GM18520 (cell line): ENCODE measurements around the gene RPRD1A.
"Not testable (repeated sequence)": the region's sequence is repeated elsewhere in the genome, so short reads cannot be mapped to it uniquely, and the experiment has no call there.

Source experiments
- ATAC-seq: cut with Tn5 transposase; IDR thresholded peaks from one replicate; pipeline ENCODE4 v1.9.1; 2021; ENCODE audit not compliant: unreplicated experiment

The RPRD1A gene

DNA sequence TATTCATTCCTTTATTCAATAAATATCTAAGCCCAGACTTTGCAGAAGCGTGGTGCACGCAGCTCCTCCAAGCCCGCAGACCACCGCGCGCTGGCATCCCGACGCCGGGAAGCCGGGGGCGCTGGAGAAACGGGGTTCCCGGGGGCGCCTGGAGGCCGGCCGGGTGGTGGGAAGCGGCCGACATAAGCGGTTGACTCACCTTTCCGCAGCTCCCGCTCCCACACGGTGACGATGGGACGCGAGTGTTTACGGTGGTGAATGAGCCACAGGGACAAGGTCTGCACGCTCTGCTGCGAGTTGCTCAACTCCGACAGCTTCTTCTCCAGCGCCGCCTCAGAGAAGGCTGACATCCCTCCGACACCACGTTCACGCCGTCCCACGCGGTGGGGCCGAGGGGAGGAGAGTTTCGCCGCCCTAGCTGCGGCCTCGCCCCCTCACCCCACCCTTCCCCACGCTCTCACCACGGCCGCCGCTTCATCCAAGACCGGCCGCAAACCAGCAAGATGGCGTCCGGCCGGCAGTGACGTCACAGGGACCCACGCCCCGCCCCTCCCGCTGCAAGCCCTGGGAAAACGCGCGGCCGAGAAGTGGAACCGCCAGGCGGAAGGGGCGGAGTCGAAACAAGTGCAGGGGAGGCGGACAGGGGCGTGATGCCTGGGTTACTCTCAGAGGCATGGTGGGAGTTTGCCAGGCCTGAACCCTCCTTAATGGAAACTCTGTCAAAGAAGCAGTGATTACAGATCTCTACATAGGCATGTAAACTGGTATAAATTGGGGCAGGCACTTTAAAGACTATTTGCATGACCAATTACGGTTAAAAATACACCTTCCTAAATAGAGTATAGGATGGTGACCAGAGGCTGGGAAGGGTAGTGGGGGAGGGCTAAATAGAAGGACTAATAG is at the start of gene RPRD1A:
Gene RPRD1A (minus strand): TSS at position 505 of the 903 bp plus-strand sequence. CDS start 155 bp downstream, at position 350.
- peak; percentile 86 for ATAC-seq

GRCh38 chr18:36116771-36117170 is 49.4 kb upstream of the RPRD1A start:
- not testable (repeated sequence) for ATAC-seq

DNA sequence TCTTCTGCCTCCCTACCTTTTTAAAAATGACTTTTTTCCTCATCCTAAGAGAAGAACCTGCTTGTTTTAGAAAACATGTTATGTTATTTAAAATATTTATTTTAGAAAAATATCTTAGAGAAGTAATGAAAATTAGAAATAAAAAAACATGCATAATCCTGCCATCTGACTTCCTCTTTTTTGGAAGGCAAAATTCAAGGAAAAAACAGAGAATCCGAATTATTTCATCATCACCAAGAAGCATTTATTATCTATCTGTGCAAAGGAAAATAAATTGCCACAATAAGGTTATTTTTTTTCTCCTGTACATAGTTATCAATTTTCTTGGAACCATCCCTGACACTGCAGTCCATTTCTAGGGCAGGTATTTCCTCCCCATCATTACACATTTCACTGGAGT is 47.4 kb upstream of the RPRD1A start:
- ATAC-seq, result no peak

GRCh38 chr18:36114251-36114650 is 46.9 kb upstream of the RPRD1A start:
- no peak for ATAC-seq

GRCh38 chr18:36112302-36112701 is 44.9 kb upstream of the RPRD1A start:
- ATAC-seq, result no peak

DNA sequence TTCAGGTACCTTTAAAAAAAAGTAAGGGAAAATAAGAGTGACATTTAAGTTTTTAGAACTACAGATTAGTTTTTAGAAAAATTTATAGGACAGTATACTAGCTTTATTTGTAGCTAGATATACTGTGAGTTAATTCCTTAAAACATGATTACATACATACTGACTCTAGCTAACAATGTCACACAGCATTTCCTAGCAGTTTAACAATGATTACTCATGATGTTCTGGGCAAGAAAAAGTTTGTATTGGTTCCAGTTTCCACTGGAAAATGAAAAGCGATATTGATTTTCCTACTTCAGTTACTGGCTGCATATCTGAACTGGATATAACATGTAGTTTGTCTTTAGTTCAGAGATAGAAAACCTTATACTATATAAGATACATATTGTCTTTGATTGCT is 42.4 kb upstream of the RPRD1A start:
- no peak for ATAC-seq

DNA sequence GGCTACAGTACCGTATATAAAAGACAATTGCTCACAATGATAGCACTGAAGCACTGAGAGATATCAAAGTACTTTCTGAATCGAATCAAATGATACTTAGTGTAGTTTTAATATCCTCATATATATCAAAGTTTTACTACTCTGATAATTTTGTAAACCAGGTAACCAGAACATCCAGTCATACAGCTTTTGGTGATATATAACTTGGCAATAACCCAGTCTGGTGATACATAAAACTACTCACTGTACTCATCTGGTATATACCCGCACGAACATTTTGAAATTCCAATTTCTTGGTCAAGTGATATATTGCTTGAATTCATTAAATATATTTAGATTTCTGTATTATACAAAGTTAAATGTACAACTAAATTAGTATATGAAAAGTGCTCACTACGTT is 41.2 kb upstream of the RPRD1A start:
- no peak for ATAC-seq

DNA sequence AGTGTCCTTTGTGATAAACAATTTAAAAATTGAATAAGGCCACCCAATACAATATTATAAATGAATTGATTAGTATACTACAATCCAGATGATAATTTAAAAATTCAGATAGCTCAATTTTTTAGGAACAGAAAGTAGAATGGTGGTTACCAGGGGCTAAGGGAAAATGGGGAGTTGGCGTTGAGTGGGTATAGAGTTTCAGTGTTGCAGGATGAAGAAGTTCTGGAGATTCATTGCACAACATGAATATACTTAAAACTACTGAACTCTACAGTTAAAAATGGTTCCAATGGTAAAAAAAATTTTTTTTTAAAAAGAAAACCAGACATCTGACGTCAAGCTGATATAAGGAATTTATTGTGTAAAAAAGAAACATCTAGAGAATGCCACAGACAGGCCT is 40.8 kb upstream of the RPRD1A start:
- ATAC-seq, result no peak

DNA sequence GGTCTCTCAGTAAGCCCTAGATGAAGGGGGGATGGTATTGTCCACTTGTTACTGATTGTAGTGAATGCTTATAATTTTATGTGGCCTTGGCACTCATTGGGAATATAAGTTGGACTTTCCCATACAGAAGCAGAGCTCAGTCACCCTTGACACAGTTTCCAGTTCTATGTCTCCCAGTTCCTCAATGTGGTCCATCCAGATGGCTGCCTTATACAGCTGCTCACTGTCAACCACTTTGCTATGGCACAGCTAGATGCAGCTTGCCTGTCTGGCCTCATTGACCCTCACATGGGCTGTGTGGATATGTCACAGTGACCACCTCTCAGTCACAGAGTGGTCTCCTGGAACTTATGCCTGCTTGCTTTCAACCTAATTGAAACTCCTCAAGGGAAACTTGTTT is 40.1 kb upstream of the RPRD1A start:
- no peak for ATAC-seq

DNA sequence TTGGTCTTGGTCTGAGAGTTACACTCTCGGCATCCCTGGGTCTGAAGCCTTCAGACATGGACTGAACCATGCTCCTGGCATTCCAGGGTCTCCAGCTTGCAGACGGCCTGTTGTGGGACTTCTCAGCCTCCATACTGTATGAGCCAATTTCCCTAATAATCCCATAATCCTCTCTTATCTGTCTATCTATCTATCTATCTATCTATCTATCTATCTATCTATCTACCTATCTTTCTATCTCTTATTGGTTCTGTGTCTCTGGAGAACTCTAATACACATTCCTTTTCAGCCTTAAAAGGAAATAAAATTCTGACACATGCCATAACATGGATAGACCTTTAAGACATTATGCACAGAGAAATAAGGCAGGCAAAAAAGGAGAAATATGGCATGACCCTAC is 37.4 kb upstream of the RPRD1A start:
- no peak for ATAC-seq

- ATAC-seq, result no peak
Observed at GRCh38 chr18:36101943-36102342, 34.6 kb upstream of the RPRD1A start.

DNA sequence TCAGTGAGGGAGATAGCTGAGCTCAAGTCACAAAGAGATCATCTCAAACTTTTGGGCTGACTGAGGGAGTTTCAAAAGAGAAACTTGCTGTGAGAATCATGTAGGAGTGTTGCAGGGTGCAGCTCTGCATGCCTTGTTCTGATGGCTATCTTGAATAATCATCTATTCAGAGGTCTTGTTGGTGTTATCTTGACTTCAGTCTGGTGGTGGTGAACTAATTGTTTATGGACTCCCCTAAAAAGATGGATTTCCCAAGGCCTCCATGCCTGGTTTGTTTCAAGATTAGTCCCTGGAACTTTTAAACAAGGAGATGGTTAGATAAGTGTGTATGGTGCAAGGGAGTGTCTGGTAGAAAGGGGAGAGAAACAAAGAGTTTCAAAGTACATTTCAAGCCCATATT is 32.0 kb upstream of the RPRD1A start:
- no peak for ATAC-seq

- ATAC-seq, result no peak
Observed at GRCh38 chr18:36096955-36097354, 29.6 kb upstream of the RPRD1A start.

DNA sequence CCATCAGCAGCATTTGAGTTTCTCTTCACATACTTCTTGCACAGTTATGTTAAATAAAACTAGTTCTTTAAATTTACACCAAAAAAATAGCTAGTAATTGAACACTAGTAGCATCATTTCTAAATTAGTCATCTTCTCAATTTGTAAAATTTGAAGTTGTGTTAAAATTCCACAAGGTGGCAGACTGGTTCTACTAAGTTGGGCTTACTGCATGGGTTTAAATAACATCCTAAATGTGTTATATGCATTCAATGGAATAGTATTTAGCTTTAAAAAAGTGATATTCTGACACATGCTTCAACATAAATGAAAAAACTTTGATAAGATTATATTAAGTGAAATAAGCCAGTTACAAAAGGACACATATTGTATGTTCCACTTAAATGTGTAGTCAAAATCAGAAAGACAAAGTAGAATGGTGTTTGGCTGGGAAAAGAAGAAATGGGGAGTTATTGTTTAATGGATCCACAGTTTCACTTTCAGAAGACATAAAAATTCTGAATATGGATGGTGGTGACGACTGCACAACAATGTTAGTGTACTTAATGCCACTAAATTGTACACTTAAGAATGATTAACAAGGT is 28.7 kb upstream of the RPRD1A start:
- ATAC-seq, result no peak

DNA sequence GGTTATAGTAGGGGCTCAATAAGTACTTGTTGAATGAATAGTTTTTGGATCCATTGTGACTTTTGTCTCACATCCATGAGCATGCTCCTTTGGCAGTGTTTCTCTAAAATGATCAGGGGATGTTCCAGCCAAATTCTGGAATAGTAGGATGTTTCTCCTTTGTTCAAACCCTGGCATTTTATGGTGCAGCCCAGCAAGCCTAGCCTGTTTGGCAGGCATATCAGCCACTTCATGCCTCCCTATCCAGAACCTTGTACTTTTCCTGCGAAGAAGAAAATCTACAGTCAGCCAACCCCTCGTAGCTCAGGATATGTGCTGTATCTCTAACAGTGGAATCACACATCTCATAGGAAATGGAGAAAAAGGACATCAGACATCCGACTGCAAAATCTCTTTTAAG is 27.1 kb upstream of the RPRD1A start:
- ATAC-seq, result no peak

DNA sequence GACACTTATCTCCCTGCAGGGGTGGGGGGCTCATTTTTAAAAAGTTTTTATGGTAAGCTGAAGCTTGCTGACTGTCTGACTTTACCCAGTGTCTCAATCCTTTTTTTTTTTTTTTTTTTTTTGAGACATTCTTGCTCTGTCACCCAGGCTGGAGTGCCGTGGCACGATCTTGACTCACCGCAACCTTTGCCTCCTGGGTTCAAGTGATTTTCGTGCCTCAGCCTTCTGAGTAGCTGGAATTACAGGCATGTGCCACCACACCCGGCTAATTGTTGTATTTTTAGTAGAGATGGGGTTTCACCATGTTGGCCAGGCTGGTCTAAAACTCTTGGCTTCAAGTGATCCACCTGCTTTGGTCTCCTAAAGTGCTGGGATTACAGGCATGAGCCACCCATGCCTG is 24.8 kb upstream of the RPRD1A start:
- ATAC-seq, result not testable (repeated sequence)

GRCh38 chr18:36089001-36089400 is 21.6 kb upstream of the RPRD1A start:
- ATAC-seq, result no peak

DNA sequence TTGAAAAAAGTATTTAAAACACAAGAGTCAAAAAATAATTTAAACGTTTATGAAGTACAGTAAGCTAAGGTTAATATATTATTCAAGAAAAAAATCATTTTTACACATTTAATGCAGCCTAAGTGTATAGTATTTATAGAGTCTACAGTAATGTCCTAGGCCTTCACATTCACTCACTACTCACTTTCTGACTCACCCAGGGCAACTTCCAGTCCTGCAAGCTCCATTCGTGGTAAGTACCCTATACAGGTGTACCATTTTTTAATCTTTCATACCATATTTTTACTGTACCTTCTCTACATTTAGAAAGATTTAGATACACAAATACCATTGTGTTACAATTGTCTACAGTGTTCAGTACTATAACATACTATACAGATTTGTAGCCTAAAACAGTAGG is 20.9 kb upstream of the RPRD1A start:
- no peak for ATAC-seq

DNA sequence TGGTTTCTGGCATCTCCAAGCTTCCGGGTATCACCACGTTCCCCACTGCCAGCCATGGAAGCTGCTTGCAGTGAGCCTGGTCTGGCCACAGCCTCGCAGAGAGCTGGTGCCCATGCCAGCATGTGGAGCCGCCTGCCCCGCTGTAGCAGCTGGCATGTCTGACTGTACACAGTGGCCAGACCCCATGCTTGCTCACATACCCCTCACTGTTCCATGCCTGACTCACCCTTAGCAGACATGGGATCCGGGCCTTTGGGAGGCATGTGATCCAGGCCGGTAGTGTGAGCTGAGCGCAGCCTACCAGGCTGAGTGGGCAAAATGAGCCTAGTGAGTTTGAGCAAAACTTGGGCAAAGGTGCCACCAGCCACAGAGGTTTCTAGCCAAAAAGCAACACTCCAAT is 18.8 kb upstream of the RPRD1A start:
- ATAC-seq, result no peak

DNA sequence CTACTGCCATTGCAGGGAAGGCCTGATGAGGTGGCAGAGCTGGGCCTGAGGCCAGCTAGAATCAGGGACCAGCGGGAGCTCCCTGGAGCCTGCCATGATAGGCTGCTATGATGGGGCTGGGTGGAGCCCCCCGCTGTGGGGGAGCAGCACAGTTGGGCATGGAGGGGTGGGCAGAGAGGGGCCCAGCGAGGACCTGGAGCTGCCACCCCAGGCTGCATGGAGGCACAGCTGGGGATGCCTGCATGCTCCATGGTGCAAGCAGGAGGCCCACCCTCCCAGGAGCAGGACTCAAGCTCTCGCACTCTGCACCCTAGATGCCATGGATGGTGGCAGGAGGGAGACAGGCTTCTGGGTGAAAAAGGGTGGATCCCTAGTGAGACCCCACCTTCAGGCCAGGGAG is 17.8 kb upstream of the RPRD1A start:
- ATAC-seq, result no peak

DNA sequence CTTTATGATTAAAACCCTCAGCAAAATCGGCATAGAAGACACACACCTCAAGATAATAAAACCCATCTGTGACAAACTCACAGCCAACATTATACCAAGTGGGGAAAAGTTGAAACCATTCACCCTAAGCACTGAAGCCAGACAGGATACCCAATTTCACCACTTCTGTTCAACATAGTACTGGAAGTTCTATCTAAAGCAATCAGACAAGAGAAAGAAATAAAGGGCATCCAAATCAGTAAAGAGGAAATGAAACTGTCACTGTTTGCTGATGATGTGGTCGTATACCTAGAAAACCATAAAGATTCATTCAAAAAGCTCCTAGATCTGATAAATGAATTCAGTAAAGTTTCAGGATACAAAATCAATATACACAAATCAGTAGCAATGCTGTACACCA is 16.4 kb upstream of the RPRD1A start:
- no peak for ATAC-seq

GRCh38 chr18:36081118-36081517 is 13.8 kb upstream of the RPRD1A start:
- ATAC-seq, result not testable (repeated sequence)
